ENCODE results near the gene FAM72D.
"Not testable (repeated sequence)": the region's sequence is repeated elsewhere in the genome, so short reads cannot be mapped to it uniquely, and the experiment has no call there.

- TF ChIP-seq CTCF (conservative IDR thresholded peaks at IDR 0.05; ENCODE audit: low read depth, low read length); EZH2phosphoT487 (IDR thresholded peaks at IDR 0.05; ENCODE audit: borderline replicate concordance, low read length); EZH2 (IDR thresholded peaks at IDR 0.05; ENCODE audit: low read length, unreplicated experiment): not testable (repeated sequence)
These were observed 13.1 kb upstream of the FAM72D start for GRCh38 chr1:145082483-145083255.
